NCI-H524 treated with DMSO at 0.1 percent for 48 hours (cell line): ENCODE results near the gene PGK2.

Experiments
- DNase-seq: peaks from one replicate; lab custom pipeline; 2025; lab: John Stamatoyannopoulos, UW

PGK2 gene

GRCh38 chr6:49736017-49736508 lies 51.0 kb downstream of the PGK2 start:
- DNase-seq = no peak
